ENCODE results near the gene GLRX. TPM values are rescaled to one million over a fixed set of nuclear protein-coding genes. Genes with fewer than 3 reads are reported as not detected.

GLRX gene
- total RNA-seq, 1 donor from 2014 or later = 32.8 TPM

GRCh38 chr5:95835682-95836385 lies 13.3 kb upstream of the GLRX start:
- Mint-ChIP-seq H3K27me3 (ENCODE audit: unreplicated experiment) (no peaks in the 10 kb centered on the region), H3K9me3 (ENCODE audit: unreplicated experiment) (no peaks in the 10 kb centered on the region), H3K36me3 (ENCODE audit: unreplicated experiment) (no peaks in the 10 kb centered on the region), H3K4me1 (ENCODE audit: unreplicated experiment) (peaks cover 27% of the 10 kb centered on the region), H3K27ac (ENCODE audit: unreplicated experiment) (peak overlapping the region; percentile 71), H3K4me3 (ENCODE audit: unreplicated experiment) (peak overlapping the region; percentile 20)
- no peak for TF ChIP-seq CTCF (IDR thresholded peaks at IDR 0.05)
- no peak for DNase-seq (ENCODE audit: extremely low spot score, unreplicated experiment)

- no peaks in the 10 kb centered on the region for H3K27me3 Mint-ChIP-seq (ENCODE audit: unreplicated experiment)
- DNase-seq (ENCODE audit: extremely low spot score, unreplicated experiment) = no peak
- no peak overlapping the region for H3K27ac Mint-ChIP-seq (ENCODE audit: unreplicated experiment)
- no peak for TF ChIP-seq CTCF (IDR thresholded peaks at IDR 0.05)
- H3K4me3 Mint-ChIP-seq (ENCODE audit: unreplicated experiment) = no peak overlapping the region
- H3K36me3 Mint-ChIP-seq (ENCODE audit: unreplicated experiment) = no peaks in the 10 kb centered on the region
- peaks cover 27% of the 10 kb centered on the region for H3K4me1 Mint-ChIP-seq (ENCODE audit: unreplicated experiment)
- H3K9me3 Mint-ChIP-seq (ENCODE audit: unreplicated experiment) = no peaks in the 10 kb centered on the region
Measured at GRCh38 chr5:95832664-95833063, 10.1 kb upstream of the GLRX start.

GRCh38 chr5:95830226-95830625 lies 7.7 kb upstream of the GLRX start:
- H3K27ac Mint-ChIP-seq (ENCODE audit: unreplicated experiment) = no peak overlapping the region
- no peak for DNase-seq (ENCODE audit: extremely low spot score, unreplicated experiment)
- H3K9me3 Mint-ChIP-seq (ENCODE audit: unreplicated experiment) = no peaks in the 10 kb centered on the region
- no peaks in the 10 kb centered on the region for H3K36me3 Mint-ChIP-seq (ENCODE audit: unreplicated experiment)
- H3K4me1 Mint-ChIP-seq (ENCODE audit: unreplicated experiment) = peaks cover 13% of the 10 kb centered on the region
- no peak overlapping the region for H3K4me3 Mint-ChIP-seq (ENCODE audit: unreplicated experiment)
- no peaks in the 10 kb centered on the region for H3K27me3 Mint-ChIP-seq (ENCODE audit: unreplicated experiment)
- no peak for TF ChIP-seq CTCF (IDR thresholded peaks at IDR 0.05)

- Mint-ChIP-seq H3K27me3 (ENCODE audit: unreplicated experiment) (no peaks in the 10 kb centered on the region), H3K4me3 (ENCODE audit: unreplicated experiment) (no peak overlapping the region), H3K36me3 (ENCODE audit: unreplicated experiment) (no peaks in the 10 kb centered on the region), H3K27ac (ENCODE audit: unreplicated experiment) (no peak overlapping the region), H3K9me3 (ENCODE audit: unreplicated experiment) (no peaks in the 10 kb centered on the region), H3K4me1 (ENCODE audit: unreplicated experiment) (peaks cover 19% of the 10 kb centered on the region)
- TF ChIP-seq CTCF (IDR thresholded peaks at IDR 0.05) = no peak
- no peak for DNase-seq (ENCODE audit: extremely low spot score, unreplicated experiment)
Measured at GRCh38 chr5:95827892-95828246, 5.3 kb upstream of the GLRX start.

- no peaks in the 10 kb centered on the region for H3K9me3 Mint-ChIP-seq (ENCODE audit: unreplicated experiment)
- DNase-seq (ENCODE audit: extremely low spot score, unreplicated experiment) = no peak
- no peak overlapping the region for H3K27ac Mint-ChIP-seq (ENCODE audit: unreplicated experiment)
- TF ChIP-seq CTCF (IDR thresholded peaks at IDR 0.05) = no peak
- peaks cover 22% of the 10 kb centered on the region for H3K4me1 Mint-ChIP-seq (ENCODE audit: unreplicated experiment)
- no peak overlapping the region for H3K4me3 Mint-ChIP-seq (ENCODE audit: unreplicated experiment)
- no peaks in the 10 kb centered on the region for H3K36me3 Mint-ChIP-seq (ENCODE audit: unreplicated experiment)
- H3K27me3 Mint-ChIP-seq (ENCODE audit: unreplicated experiment) = no peaks in the 10 kb centered on the region
Measured at GRCh38 chr5:95826949-95827891, 4.7 kb upstream of the GLRX start.

Data from osteocyte (in vitro differentiated cells).